ENCODE measurements around the gene DKK2.

Gene DKK2

DNA sequence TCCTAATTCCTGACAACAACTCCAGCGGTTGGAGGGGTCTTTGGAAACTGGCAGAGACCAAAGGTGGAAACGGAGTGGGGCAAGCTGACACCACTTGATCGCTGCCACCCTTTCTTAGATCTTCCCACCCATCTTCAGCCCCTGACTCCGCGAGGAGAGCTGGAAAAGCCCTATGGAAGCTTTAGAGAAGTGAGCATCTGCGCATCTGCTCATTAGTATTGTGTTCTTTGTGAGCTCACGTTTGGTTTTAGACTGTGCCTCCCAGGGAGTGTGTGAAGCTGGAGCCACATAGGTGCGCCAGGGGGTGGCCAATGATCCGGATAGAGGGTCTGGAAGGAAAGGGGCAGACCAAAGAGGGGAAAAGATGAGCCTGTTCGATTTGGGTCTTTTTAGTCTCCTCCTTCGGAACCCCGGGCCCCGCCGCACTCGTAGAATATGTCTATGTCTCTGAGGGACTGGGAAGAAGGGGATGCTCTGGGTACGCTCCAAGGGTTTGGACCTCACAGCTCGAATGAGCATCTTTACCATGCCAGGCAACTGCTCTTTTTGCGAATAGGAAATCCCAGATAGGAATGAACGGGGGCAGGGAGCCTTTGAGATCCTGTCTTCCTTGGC lies 578 bp upstream of the DKK2 start:
- no peak for TF ChIP-seq ZNF274 (IDR thresholded peaks at IDR 0.05; ENCODE audit: low read depth, low read length)
- H3K4me3 ChIP-seq (ENCODE audit: low read length) = peak overlapping the region; percentile 14; the same call in 1 of the 2 replicates

GRCh38 chr4:107034996-107035818 lies 906 bp downstream of the DKK2 start:
- H3K4me3 ChIP-seq (ENCODE audit: low read length) = peak overlapping the region; percentile 14; the same call in 1 of the 2 replicates
- no peak for TF ChIP-seq ZNF274 (IDR thresholded peaks at IDR 0.05; ENCODE audit: low read depth, low read length)

- TF ChIP-seq ZNF274 (IDR thresholded peaks at IDR 0.05; ENCODE audit: low read depth, low read length) = no peak
- H3K4me3 ChIP-seq (ENCODE audit: low read length) = no peak overlapping the region
Measured at GRCh38 chr4:107034091-107034995, 1.8 kb downstream of the DKK2 start.

GRCh38 chr4:107027379-107027778 lies 8.7 kb downstream of the DKK2 start:
- TF ChIP-seq ZNF274 (IDR thresholded peaks at IDR 0.05; ENCODE audit: low read depth, low read length) = no peak
- no peak overlapping the region for H3K4me3 ChIP-seq (ENCODE audit: low read length)

- TF ChIP-seq ZNF274 (IDR thresholded peaks at IDR 0.05; ENCODE audit: low read depth, low read length) = no peak
- no peak overlapping the region for H3K4me3 ChIP-seq (ENCODE audit: low read length)
Measured at GRCh38 chr4:107018344-107018735, 17.8 kb downstream of the DKK2 start.

- no peak overlapping the region for H3K4me3 ChIP-seq (ENCODE audit: low read length)
- no peak for TF ChIP-seq ZNF274 (IDR thresholded peaks at IDR 0.05; ENCODE audit: low read depth, low read length)
Measured at GRCh38 chr4:107017443-107018343, 18.4 kb downstream of the DKK2 start.

DNA sequence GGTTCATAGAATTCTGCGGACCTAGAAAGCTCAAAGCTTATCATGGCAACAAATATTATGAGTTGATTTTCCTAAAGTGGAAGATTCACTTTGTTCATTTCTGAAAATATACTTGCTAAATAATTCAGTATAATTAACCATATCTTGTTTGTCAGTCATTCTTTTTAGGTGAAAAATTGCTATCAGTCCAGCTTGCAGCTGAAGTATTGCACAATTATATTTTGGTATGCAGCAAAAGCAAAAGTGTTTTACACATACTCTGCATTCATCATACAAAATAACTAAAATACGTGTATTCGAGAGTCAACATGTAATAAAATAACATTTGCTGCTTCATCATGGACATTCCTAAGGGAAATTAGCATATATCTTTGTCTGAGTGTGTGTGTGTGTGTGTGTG lies 24.8 kb downstream of the DKK2 start:
- TF ChIP-seq ZNF274 (IDR thresholded peaks at IDR 0.05; ENCODE audit: low read depth, low read length) = no peak
- H3K4me3 ChIP-seq (ENCODE audit: low read length) = no peak overlapping the region

- TF ChIP-seq ZNF274 (IDR thresholded peaks at IDR 0.05; ENCODE audit: low read depth, low read length) = no peak
- no peak overlapping the region for H3K4me3 ChIP-seq (ENCODE audit: low read length)
Measured at GRCh38 chr4:107009196-107009968, 26.7 kb downstream of the DKK2 start.

GRCh38 chr4:107008115-107008514 lies 28.0 kb downstream of the DKK2 start:
- H3K4me3 ChIP-seq (ENCODE audit: low read length) = no peak overlapping the region
- TF ChIP-seq ZNF274 (IDR thresholded peaks at IDR 0.05; ENCODE audit: low read depth, low read length) = no peak

DNA sequence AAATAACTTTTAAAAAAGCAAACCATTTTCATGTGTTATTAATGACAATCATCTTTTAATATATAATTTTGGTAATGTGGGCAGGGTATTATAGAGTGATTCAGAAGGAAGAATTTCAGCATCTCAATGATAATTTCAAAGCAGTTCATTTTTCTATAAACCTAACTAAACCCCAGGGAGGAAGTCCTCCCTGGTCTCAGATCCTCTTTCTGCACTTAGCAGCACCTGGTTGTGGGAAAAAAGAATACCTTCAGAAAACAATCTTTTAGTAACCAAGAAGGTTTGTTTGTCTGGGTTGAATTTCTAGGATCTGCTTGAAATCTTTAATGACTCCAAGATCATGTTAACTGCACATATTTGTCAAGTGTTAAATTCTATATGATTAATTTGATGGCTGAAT lies 29.9 kb downstream of the DKK2 start:
- no peak for TF ChIP-seq ZNF274 (IDR thresholded peaks at IDR 0.05; ENCODE audit: low read depth, low read length)
- no peak overlapping the region for H3K4me3 ChIP-seq (ENCODE audit: low read length)

DNA sequence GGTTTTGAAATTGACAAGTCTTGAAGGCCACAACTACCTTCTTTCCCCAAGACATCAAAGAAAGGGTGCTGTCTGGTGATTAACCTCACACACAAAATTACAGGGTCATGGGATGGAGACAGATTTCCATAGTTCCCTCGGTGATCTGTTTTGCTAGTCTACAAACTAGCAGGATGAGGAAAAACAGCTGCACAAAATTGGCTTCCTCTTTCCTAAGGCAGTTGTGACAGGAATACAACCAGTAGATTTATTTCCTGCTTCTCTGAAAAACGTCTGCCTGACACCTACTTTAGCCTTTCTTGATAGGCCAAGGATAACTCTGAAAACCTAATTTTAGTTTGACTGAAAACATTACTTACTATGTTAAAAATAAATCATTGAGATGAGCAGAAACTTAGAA lies 39.6 kb downstream of the DKK2 start:
- H3K4me3 ChIP-seq (ENCODE audit: low read length) = no peak overlapping the region
- no peak for TF ChIP-seq ZNF274 (IDR thresholded peaks at IDR 0.05; ENCODE audit: low read depth, low read length)

GRCh38 chr4:106993827-106994226 lies 42.3 kb downstream of the DKK2 start:
- no peak for TF ChIP-seq ZNF274 (IDR thresholded peaks at IDR 0.05; ENCODE audit: low read depth, low read length)

GRCh38 chr4:106987311-106987710 lies 48.8 kb downstream of the DKK2 start:
- no peak overlapping the region for H3K4me3 ChIP-seq (ENCODE audit: low read length)
- no peak for TF ChIP-seq ZNF274 (IDR thresholded peaks at IDR 0.05; ENCODE audit: low read depth, low read length)

More at GRCh38 chr4:106993827-106994226, 42.3 kb downstream of the DKK2 start:
- H3K4me3 ChIP-seq (ENCODE audit: low read length) = no peak overlapping the region

All from GM08714 (cell line).